ENCODE results near the gene CBX4. TPM values are rescaled to one million over a fixed set of nuclear protein-coding genes. Genes with fewer than 3 reads are reported as not detected.

Gene CBX4
- total RNA-seq, 1 experiment from 2014 or later, result 3.3 TPM

DNA sequence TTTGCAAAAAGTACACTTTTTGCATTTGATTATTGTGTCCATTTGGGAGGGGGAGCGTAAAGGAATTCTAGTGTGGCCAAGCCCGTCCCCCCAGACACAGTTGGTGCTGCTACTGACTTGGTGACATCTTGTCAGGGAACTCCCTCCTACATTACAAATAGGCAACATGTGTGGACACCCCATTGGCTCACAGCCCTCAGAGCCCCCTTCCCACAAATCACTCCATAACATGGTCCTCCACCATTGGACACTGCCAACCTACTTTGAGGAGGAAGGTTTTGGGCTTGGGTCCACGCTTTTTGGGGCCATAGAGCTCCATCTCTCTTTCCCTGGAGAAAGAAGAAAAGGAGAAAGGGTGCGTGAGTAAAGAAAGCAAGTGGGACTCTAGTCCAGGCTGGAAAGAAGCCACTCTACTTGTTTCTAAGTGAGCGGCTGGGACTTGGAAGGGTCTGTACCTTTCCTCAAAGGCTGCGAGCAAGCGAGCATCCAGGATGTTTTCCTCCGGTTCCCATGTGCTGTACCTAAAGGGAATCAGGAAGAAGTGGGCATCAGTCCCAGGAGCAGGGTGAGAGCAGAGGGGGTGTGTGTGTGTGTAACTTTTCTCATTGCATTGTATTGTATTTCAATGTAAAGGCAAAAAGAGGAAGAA is 43.3 kb downstream of the CBX4 start:
- no peak for ATAC-seq
- DNase-seq (ENCODE audit: low spot score), result no peak
- no peaks in the 10 kb centered on the region for H3K9me3 Mint-ChIP-seq
- H3K27me3 Mint-ChIP-seq (ENCODE audit: low read depth), result peaks cover 94% of the 10 kb centered on the region
- ChIA-PET POLR2A (interaction anchor here (1.1 to 2.6 kb wide), 6 partner anchors 14 to 154 kb away, joined by 3 to 11 read pairs (median 7); partner anchors contain the start of gene CBX4), CTCF (interaction anchor here (1.4 to 9.2 kb wide), 7 partner anchors 8 to 45 kb away, joined by 6 to 119 read pairs (median 11); partner anchors contain the start of gene CBX4)
- peaks cover 42% of the 10 kb centered on the region for H3K4me1 Mint-ChIP-seq
- no peak for TF ChIP-seq MYBL2 (CRISPR knock-in tag; IDR thresholded peaks at IDR 0.05)
- TF ChIP-seq GRHL2 (CRISPR knock-in tag; IDR thresholded peaks at IDR 0.05; ENCODE audit: insufficient replicate concordance, severe bottlenecking), result no peak
- TF ChIP-seq IRF2 (CRISPR knock-in tag; IDR thresholded peaks at IDR 0.05; ENCODE audit: borderline replicate concordance, low read depth), result no peak
- no peak for TF ChIP-seq TEAD1 (CRISPR knock-in tag; IDR thresholded peaks at IDR 0.05)
- no peak for TF ChIP-seq PRRX2 (CRISPR knock-in tag; IDR thresholded peaks at IDR 0.05)
- TF ChIP-seq SMAD3 (CRISPR knock-in tag; IDR thresholded peaks at IDR 0.05; ENCODE audit: borderline replicate concordance), result no peak
- no peak for TF ChIP-seq FOXJ3 (CRISPR knock-in tag; IDR thresholded peaks at IDR 0.05; ENCODE audit: borderline replicate concordance)
- no peak for TF ChIP-seq OVOL2 (CRISPR knock-in tag; IDR thresholded peaks at IDR 0.05; ENCODE audit: borderline replicate concordance)
- TF ChIP-seq, protein P1, sequence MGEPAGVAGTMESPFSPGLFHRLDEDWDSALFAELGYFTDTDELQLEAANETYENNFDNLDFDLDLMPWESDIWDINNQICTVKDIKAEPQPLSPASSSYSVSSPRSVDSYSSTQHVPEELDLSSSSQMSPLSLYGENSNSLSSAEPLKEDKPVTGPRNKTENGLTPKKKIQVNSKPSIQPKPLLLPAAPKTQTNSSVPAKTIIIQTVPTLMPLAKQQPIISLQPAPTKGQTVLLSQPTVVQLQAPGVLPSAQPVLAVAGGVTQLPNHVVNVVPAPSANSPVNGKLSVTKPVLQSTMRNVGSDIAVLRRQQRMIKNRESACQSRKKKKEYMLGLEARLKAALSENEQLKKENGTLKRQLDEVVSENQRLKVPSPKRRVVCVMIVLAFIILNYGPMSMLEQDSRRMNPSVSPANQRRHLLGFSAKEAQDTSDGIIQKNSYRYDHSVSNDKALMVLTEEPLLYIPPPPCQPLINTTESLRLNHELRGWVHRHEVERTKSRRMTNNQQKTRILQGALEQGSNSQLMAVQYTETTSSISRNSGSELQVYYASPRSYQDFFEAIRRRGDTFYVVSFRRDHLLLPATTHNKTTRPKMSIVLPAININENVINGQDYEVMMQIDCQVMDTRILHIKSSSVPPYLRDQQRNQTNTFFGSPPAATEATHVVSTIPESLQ (CRISPR knock-in tag; IDR thresholded peaks at IDR 0.05), result no peak
- TF ChIP-seq ETV6 (CRISPR knock-in tag; IDR thresholded peaks at IDR 0.05), result no peak
- TF ChIP-seq CREB1 (CRISPR knock-in tag; IDR thresholded peaks at IDR 0.05), result no peak
- no peak for TF ChIP-seq TEAD4 (CRISPR knock-in tag; IDR thresholded peaks at IDR 0.05)
- no peak for TF ChIP-seq EMX1 (CRISPR knock-in tag; IDR thresholded peaks at IDR 0.05)
- TF ChIP-seq, protein P2, sequence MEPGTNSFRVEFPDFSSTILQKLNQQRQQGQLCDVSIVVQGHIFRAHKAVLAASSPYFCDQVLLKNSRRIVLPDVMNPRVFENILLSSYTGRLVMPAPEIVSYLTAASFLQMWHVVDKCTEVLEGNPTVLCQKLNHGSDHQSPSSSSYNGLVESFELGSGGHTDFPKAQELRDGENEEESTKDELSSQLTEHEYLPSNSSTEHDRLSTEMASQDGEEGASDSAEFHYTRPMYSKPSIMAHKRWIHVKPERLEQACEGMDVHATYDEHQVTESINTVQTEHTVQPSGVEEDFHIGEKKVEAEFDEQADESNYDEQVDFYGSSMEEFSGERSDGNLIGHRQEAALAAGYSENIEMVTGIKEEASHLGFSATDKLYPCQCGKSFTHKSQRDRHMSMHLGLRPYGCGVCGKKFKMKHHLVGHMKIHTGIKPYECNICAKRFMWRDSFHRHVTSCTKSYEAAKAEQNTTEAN (CRISPR knock-in tag; IDR thresholded peaks at IDR 0.05), result no peak
- no peak for TF ChIP-seq TP53 (CRISPR knock-in tag; IDR thresholded peaks at IDR 0.05)
- TF ChIP-seq, protein P3, sequence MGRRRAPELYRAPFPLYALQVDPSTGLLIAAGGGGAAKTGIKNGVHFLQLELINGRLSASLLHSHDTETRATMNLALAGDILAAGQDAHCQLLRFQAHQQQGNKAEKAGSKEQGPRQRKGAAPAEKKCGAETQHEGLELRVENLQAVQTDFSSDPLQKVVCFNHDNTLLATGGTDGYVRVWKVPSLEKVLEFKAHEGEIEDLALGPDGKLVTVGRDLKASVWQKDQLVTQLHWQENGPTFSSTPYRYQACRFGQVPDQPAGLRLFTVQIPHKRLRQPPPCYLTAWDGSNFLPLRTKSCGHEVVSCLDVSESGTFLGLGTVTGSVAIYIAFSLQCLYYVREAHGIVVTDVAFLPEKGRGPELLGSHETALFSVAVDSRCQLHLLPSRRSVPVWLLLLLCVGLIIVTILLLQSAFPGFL (CRISPR knock-in tag; IDR thresholded peaks at IDR 0.05; ENCODE audit: borderline replicate concordance), result no peak
- TF ChIP-seq, protein P4, sequence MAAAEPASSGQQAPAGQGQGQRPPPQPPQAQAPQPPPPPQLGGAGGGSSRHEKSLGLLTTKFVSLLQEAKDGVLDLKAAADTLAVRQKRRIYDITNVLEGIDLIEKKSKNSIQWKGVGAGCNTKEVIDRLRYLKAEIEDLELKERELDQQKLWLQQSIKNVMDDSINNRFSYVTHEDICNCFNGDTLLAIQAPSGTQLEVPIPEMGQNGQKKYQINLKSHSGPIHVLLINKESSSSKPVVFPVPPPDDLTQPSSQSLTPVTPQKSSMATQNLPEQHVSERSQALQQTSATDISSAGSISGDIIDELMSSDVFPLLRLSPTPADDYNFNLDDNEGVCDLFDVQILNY (CRISPR knock-in tag; IDR thresholded peaks at IDR 0.05), result no peak
- TF ChIP-seq NFYB (CRISPR knock-in tag; conservative IDR thresholded peaks at IDR 0.05; ENCODE audit: low read depth), result no peak
- no peak for TF ChIP-seq GTF2I (CRISPR knock-in tag; conservative IDR thresholded peaks at IDR 0.05)
- no peak for TF ChIP-seq ZNF232 (CRISPR knock-in tag; IDR thresholded peaks at IDR 0.05)
- H3K36me3 Mint-ChIP-seq, result no peaks in the 10 kb centered on the region
- peak overlapping the region; percentile 68 for H3K4me3 Mint-ChIP-seq
- H3K27ac Mint-ChIP-seq, result no peak overlapping the region

All from WTC11 (cell line).